ENCODE results near the gene NKTR. TPM values are rescaled to one million over a fixed set of nuclear protein-coding genes. Genes with fewer than 3 reads are reported as not detected.
A peak's percentile ranks its signal among the peaks of the same experiment; 100 is the strongest.

Gene NKTR
- total and polyA plus RNA-seq, 2 of the 13 experiments (the other 11 are each of a cell fraction or from before 2014, with no cell fraction given), result 41.3 to 59.6 TPM

DNA sequence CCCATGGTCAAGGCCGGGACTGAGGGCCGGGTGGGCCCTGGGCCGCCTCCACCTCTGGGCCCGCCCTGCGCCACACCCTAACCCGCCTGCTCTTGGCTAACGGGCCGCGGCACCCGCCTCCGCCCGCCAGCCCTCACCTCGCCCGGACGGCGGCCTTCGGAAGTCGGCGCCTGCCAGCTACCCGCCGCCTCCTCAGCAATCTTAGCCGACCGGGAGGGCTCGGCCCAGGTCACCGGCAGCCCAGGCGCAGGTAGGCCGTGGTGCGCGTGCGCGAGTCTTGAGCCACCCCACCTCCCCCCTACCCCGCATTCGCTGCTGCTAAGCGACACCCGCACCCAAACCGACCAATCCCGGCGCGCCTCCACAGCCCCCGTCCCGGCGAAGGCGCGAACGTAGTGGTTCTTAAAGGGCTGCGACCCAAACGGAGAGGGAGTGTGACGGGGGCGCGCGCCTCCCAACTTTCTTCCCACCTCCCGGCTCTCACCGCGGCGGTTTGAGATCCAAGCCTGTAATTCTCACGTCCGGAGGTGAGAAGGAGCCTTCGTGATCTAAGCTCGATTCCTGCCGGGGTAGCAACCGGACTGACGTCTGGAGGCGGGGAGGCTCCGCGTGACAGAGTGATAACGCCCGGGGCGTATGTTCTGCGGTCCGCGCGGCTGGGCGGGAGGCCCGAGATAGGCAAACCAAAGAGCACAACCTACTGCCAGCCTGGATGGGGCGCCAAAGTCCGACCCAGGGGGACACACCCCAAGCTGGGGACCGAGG lies 18.6 kb upstream of the NKTR start, which contains the start of gene SEC22C (continued):
- TF ChIP-seq DMAP1 (CRISPR knock-in tag; IDR thresholded peaks at IDR 0.05), result peak; percentile 82
- TF ChIP-seq, protein P1, sequence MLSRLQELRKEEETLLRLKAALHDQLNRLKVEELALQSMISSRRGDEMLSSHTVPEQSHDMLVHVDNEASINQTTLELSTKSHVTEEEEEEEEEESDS (CRISPR knock-in tag; IDR thresholded peaks at IDR 0.05; ENCODE audit: borderline replicate concordance), result peak; percentile 73; the same call in 1 of the 2 replicates
- no peak for TF ChIP-seq ZNF737 (CRISPR knock-in tag; IDR thresholded peaks at IDR 0.05; ENCODE audit: borderline replicate concordance)
- TF ChIP-seq NFYC (CRISPR knock-in tag; IDR thresholded peaks at IDR 0.05), result peak; percentile 88
- TF ChIP-seq ZBTB8A (CRISPR knock-in tag; IDR thresholded peaks at IDR 0.05; ENCODE audit: borderline replicate concordance, low read depth), result no peak
- TF ChIP-seq, protein P2, sequence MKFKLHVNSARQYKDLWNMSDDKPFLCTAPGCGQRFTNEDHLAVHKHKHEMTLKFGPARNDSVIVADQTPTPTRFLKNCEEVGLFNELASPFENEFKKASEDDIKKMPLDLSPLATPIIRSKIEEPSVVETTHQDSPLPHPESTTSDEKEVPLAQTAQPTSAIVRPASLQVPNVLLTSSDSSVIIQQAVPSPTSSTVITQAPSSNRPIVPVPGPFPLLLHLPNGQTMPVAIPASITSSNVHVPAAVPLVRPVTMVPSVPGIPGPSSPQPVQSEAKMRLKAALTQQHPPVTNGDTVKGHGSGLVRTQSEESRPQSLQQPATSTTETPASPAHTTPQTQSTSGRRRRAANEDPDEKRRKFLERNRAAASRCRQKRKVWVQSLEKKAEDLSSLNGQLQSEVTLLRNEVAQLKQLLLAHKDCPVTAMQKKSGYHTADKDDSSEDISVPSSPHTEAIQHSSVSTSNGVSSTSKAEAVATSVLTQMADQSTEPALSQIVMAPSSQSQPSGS (CRISPR knock-in tag; IDR thresholded peaks at IDR 0.05), result peak; percentile 41; the same call in 1 of the 2 replicates
- peak; percentile 70; the same call in 1 of the 2 replicates for TF ChIP-seq NFKB2 (CRISPR knock-in tag; IDR thresholded peaks at IDR 0.05; ENCODE audit: borderline replicate concordance)
- peak; percentile 87 for TF ChIP-seq TAF1 (CRISPR knock-in tag; IDR thresholded peaks at IDR 0.05)
- TF ChIP-seq HMGA1 (CRISPR knock-in tag; conservative IDR thresholded peaks at IDR 0.05), result no peak
- TF ChIP-seq NFRKB (IDR thresholded peaks at IDR 0.05), result no peak
- TF ChIP-seq ARHGAP35 (CRISPR knock-in tag; IDR thresholded peaks at IDR 0.05; ENCODE audit: borderline replicate concordance), result no peak; the same call in 1 of the 2 replicates
- no peak for TF ChIP-seq ZNF672 (CRISPR knock-in tag; IDR thresholded peaks at IDR 0.05)
- TF ChIP-seq ZNF674 (CRISPR knock-in tag; IDR thresholded peaks at IDR 0.05; ENCODE audit: low read depth), result 0 out of 2 replicates have a peak, but pooled peaks have one; percentile 28
- TF ChIP-seq, protein P3, sequence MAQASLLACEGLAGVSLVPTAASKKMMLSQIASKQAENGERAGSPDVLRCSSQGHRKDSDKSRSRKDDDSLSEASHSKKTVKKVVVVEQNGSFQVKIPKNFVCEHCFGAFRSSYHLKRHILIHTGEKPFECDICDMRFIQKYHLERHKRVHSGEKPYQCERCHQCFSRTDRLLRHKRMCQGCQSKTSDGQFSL (CRISPR knock-in tag; IDR thresholded peaks at IDR 0.05), result peak; percentile 75; the same call in 1 of the 2 replicates
- TF ChIP-seq NFIB (CRISPR knock-in tag; IDR thresholded peaks at IDR 0.05; ENCODE audit: borderline replicate concordance), result no peak
- TF ChIP-seq HMG20B (CRISPR knock-in tag; conservative IDR thresholded peaks at IDR 0.05), result 0 out of 2 replicates have a peak, but pooled peaks have one; percentile 33
- TF ChIP-seq, protein P4, sequence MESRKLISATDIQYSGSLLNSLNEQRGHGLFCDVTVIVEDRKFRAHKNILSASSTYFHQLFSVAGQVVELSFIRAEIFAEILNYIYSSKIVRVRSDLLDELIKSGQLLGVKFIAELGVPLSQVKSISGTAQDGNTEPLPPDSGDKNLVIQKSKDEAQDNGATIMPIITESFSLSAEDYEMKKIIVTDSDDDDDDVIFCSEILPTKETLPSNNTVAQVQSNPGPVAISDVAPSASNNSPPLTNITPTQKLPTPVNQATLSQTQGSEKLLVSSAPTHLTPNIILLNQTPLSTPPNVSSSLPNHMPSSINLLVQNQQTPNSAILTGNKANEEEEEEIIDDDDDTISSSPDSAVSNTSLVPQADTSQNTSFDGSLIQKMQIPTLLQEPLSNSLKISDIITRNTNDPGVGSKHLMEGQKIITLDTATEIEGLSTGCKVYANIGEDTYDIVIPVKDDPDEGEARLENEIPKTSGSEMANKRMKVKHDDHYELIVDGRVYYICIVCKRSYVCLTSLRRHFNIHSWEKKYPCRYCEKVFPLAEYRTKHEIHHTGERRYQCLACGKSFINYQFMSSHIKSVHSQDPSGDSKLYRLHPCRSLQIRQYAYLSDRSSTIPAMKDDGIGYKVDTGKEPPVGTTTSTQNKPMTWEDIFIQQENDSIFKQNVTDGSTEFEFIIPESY (CRISPR knock-in tag; IDR thresholded peaks at IDR 0.05), result 0 out of 2 replicates have a peak, but pooled peaks have one; percentile 30
- TF ChIP-seq CCAR2 (optimal IDR thresholded peaks at IDR 0.05; ENCODE audit: low read depth, low read length), result no peak
- TF ChIP-seq RAD51 (IDR thresholded peaks at IDR 0.05; ENCODE audit: borderline replicate concordance), result no peak
- TF ChIP-seq ZNF605 (CRISPR knock-in tag; IDR thresholded peaks at IDR 0.05), result peak; percentile 97
- TF ChIP-seq, protein P5, sequence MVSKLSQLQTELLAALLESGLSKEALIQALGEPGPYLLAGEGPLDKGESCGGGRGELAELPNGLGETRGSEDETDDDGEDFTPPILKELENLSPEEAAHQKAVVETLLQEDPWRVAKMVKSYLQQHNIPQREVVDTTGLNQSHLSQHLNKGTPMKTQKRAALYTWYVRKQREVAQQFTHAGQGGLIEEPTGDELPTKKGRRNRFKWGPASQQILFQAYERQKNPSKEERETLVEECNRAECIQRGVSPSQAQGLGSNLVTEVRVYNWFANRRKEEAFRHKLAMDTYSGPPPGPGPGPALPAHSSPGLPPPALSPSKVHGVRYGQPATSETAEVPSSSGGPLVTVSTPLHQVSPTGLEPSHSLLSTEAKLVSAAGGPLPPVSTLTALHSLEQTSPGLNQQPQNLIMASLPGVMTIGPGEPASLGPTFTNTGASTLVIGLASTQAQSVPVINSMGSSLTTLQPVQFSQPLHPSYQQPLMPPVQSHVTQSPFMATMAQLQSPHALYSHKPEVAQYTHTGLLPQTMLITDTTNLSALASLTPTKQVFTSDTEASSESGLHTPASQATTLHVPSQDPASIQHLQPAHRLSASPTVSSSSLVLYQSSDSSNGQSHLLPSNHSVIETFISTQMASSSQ (IDR thresholded peaks at IDR 0.05; ENCODE audit: low read depth), result no peak
- TF ChIP-seq, protein P5 (CRISPR knock-in tag; IDR thresholded peaks at IDR 0.05; ENCODE audit: borderline replicate concordance), result peak; percentile 39; the same call in 1 of the 2 replicates
